Right lobe of liver (tissue), 4 donors: Measurements from ENCODE around the gene MACROD2.

Experiments
- CTCF ChIP-seq, 4 donors: fragments of 200-600 bp in 3 of 4; fragments of 450-650 bp in 1 of 4; IDR thresholded peaks; one replicate each; pipeline versions ENCODE4 v1.5.1 to v1.8.0; 2016 to 2022; ENCODE audit warnings: antibody characterized with exemption in 4 of 4, mild to moderate bottlenecking in 2 of 4
- POLR2A ChIP-seq: fragments of 450-650 bp; IDR thresholded peaks from one replicate; pipeline ENCODE4 v1.6.1; 2017; ENCODE audit warnings: antibody characterized with exemption, mild to moderate bottlenecking
- donor health status: DM: no; HTN: no; CAD: no.
- donor health status: DM: no; HTN: no; CAD: no.
- donor health status: DM: no; HTN: yes; CAD: no.

DNA sequence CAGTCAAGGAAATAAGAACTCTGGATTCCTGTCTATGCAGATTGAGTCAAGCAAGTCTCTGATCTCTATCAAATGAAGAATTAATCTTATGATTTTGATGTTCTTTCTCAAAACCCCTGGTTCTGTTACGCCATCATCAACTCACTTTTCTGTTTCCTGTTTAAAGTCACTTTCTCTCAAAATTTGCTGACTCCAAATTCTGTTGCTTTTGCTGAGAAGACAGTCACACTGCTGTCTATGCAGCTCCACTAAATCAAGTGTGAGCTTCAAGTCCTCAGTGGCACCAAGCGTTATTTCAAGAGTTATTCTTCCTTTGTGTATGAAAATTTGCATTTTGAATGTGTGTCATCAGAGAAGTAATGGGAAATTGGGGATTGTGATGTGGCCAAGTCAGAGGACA, 1914.7 kb downstream of the MACROD2 start:
- TF ChIP-seq CTCF (IDR thresholded peaks at IDR 0.05) = no peak
- TF ChIP-seq POLR2A = no peak
